Endometrial microvascular endothelial cells (primary cell): Measurements from ENCODE around the gene GRIN3A. TPM values are rescaled to one million over a fixed set of nuclear protein-coding genes. Genes with fewer than 3 reads are reported as not detected.

ENCODE experiments used
- in situ Hi-C: cut with HindIII; loops from 2 replicates; pipeline ENCODE4 v1.10.0; 2017; ENCODE audit warnings: low sequenced_read_pairs, low pct_unique_long_range_greater_than_20kb; ENCODE audit errors: inconsistent ontology term
- total RNA-seq: library from RNA; depleted of rRNA; stranded (reverse); fragments of >200 nt; gene quantifications from one replicate; pipeline ENCODE4 v1.2.3, GENCODE V29; 2015; ENCODE audit errors: inconsistent ontology term

The GRIN3A gene
- total RNA-seq, 1 donor from 2014 or later, result not detected

DNA sequence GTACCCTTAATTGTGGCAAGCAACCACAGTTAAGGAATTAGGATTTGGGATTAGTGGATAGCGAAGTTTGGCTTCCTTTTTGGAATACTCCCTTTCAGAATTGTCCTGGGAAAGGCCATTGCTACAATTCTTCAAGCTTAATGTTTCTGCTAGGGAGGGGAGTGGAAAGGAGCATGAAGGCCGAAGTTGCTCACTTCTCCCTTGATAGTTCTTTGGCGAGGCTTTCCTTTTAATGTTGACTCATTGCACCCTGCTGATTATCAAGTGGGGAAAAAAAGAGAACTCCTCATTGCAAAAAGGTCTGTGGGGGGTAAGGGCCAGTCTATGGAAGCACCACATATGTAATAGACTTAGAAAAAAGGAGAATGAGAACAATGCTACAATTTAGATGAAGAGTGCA is 30.7 kb downstream of the GRIN3A start:
- in situ Hi-C loops, result no loop called here

- in situ Hi-C loops, result no loop called here
These were observed 31.4 kb downstream of the GRIN3A start for GRCh38 chr9:101706997-101707396.

- in situ Hi-C loops, result no loop called here
These were observed 32.1 kb downstream of the GRIN3A start for GRCh38 chr9:101706261-101706798.

- in situ Hi-C loops, result no loop called here
These were observed 33.2 kb downstream of the GRIN3A start for GRCh38 chr9:101705135-101705661.

DNA sequence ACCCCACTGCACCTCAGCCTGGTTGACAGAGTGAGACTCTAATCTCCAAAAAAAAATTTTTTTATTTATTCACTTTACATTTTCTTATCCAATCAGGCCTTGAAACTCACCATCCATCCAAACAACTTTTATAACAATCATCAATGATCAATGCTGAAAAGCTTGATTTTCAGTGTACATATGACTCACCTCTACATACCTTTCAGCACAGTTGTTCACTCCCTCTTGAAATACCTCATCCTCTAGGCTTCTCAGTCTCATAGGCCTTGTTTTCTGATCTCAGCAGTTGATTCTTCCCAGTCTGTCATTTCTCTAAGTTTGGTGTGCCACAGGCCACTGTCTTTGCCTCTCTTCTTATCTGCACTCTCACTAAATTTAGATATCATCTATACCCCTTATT is 36.2 kb downstream of the GRIN3A start:
- in situ Hi-C loops, result no loop called here

GRCh38 chr9:101693546-101694336 is 44.7 kb downstream of the GRIN3A start:
- in situ Hi-C loops, result no loop called here

DNA sequence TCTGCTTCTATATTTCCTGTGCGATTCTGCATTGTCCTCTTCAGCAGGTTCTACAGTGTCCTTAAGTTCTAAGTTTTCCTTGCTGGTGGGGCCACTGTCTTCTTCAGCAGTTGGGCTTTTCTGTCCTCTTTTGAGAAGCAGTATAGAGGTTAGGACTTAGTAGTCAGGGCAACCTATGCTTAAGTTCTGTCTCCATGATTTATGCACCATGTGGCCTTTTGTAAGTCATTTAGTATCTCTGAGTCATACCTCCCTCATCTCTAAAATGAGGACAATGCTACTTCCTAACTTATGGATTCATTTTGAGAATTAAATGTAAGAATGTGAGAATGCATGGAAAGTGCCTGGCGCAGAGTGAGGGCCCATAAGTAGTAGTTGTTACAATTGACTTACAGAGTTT is 46.8 kb downstream of the GRIN3A start:
- in situ Hi-C loops, result no loop called here

DNA sequence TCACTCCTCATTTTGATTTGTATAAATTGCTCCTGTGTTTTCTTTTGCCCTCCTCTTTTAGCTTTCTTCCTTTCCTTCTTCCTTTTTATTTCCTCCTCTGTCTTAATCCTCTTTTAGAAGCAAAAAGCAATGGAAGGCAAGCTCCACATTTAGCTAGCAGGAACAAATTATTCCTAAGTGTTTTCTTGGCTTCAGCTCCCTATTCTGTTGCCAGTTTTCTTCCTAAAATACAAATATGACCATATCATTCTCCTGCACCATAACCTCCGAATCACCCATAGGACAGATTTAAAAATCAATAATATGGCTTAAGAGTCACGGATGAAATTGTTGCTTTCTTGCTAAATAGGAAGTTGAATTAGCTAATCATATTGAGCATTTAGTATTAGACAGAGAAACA is 49.4 kb downstream of the GRIN3A start:
- in situ Hi-C loops, result no loop called here

GRCh38 chr9:101684665-101685064 is 53.8 kb downstream of the GRIN3A start:
- in situ Hi-C loops, result no loop called here

DNA sequence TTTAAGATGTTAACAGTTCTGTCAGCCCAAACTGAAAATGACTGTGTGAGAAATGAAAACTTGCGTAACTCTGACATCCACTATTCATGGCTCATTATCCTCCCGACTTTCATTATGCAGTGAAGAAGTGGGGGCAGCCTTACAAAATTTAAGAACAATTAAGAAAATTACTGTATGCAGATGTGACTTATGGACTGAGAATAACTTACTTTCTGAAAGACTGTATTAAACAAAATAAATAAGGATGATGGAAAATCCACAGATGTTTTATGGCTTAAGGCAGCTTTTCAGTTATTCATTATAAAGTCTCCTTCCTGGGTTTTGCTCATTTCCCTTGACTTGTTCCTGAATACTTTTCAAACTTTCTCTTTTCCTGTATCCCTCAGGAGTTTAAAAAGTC is 55.2 kb downstream of the GRIN3A start:
- in situ Hi-C loops, result no loop called here

GRCh38 chr9:101677861-101678260 is 60.6 kb downstream of the GRIN3A start:
- in situ Hi-C loops, result no loop called here

DNA sequence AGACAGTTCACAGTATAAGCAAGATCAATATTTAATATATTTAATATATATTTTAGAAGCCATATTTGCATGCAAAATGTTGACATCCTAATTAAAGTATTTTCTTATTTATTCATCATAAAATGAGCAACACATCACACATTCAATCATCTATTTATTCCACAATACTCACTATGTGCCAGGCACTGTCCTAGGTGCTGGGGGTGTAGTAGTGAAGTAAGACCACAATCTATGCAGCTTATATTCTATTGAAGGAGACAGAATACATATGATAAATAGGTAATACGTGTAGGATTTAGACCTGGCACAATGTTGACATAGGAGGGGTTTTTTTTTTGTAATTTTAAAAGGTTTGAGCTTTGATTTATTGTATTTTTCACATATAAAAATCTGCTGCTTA is 63.1 kb downstream of the GRIN3A start:
- in situ Hi-C loops, result no loop called here

- in situ Hi-C loops, result no loop called here
These were observed 64.3 kb downstream of the GRIN3A start for GRCh38 chr9:101674165-101674564.

GRCh38 chr9:101673642-101674041 is 64.8 kb downstream of the GRIN3A start:
- in situ Hi-C loops, result no loop called here

GRCh38 chr9:101671567-101671966 is 66.9 kb downstream of the GRIN3A start:
- in situ Hi-C loops, result no loop called here

DNA sequence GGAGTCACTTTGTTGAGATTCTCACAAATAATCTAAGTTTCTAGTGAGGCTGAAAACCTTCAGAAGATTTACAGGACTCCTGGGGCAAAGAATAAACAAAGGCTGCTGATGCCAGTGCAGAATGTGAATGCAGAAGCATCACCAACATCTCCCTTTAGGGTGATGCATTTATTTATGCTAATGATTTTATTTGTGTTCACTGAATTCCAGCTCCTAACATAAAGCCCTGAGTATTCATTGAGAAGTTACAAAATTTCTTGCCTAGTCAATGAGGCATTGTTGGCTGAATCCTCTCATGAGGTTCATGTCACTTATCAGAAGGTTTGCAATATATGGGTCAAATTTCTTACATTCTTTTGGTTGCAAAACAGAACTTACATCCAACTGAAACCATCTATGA is 70.0 kb downstream of the GRIN3A start:
- in situ Hi-C loops, result no loop called here

GRCh38 chr9:101664453-101664852 is 74.0 kb downstream of the GRIN3A start:
- in situ Hi-C loops, result no loop called here

- in situ Hi-C loops, result no loop called here
These were observed 85.8 kb downstream of the GRIN3A start for GRCh38 chr9:101652601-101653175.

DNA sequence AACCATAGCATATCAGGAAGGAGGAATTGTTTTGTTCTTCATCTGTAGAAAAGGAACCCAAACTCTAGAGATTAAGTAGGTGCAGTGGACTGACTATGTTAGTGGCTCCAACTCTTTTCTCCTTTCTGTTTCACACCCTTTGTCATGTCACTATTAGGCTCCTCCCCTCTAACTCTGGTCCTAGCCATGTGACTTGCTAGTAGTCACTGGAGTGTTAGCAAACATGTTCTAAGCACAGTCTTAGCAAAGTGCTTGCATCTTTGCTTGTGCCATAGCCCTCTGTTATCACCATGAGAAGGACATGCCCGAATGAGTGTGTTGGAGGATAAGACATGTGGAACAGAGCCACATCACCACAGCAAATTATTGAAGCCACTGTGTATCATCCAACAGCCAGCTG is 88.3 kb downstream of the GRIN3A start:
- in situ Hi-C loops, result no loop called here

DNA sequence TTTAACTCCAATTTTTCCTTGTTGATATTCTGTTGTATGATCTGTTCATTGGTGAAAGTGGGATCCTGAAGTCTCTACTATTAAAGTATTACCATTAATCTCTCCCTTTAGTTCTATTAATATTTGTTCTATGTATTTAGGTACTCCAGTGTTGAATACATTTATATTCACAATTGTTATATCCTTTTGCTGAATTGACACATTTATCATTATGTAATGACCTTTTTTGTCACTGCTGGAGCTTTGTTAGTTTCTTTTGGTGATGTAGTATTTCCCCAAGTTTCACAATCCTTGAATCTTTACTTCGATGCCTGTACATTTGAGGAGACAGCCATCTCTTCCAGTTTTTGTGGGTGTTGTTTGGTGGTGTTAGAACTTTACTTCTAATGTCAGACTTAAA is 90.0 kb downstream of the GRIN3A start:
- in situ Hi-C loops, result no loop called here
